ENCODE results near the gene CATSPERE.
A peak's percentile ranks its signal among the peaks of the same experiment; 100 is the strongest.
"Not testable (repeated sequence)": the region's sequence is repeated elsewhere in the genome, so short reads cannot be mapped to it uniquely, and the experiment has no call there.

Gene CATSPERE

DNA sequence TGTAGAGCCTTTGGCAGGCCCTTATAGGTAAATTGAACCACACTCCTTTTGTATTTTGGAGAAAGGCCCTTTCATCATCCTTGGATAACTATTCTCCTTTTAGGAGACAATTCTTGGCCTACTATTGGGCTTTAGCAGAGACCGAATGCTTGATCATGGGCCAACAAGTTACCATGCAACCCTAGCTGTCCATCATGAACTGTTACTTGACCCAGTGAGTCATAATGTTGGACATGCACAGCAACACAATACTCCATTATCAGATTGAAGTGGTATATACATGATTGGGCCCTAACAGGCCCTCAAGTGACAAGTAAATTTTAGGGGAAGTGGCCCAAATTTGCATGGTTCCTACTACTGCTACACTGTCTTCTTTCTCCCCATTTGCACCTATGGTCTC, 84.4 kb downstream of the CATSPERE start:
- no peak for DNase-seq
- no peak for ATAC-seq

GRCh38 chr1:244548558-244549115, 87.6 kb downstream of the CATSPERE start:
- ATAC-seq, result no peak
- DNase-seq, result no peak

DNA sequence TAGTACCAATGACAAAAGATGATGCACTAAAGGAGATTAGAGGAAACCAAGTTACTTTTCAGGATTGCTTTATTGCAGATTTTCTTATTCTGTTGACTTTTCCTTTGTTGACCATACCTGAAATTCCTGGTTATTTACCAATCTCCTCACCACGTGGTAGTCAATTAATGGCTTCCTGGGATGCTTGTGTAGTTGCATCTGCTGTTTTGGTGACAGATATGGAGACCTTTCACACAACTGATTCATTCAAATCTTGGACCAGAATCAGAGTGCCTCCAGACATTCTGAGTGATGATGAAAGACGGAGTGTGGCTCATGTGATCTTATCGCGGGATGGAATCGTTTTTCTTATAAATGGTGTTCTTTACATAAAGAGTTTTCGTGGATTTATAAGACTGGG, 91.3 kb downstream of the CATSPERE start:
- no peak for DNase-seq
- ATAC-seq, result no peak

DNA sequence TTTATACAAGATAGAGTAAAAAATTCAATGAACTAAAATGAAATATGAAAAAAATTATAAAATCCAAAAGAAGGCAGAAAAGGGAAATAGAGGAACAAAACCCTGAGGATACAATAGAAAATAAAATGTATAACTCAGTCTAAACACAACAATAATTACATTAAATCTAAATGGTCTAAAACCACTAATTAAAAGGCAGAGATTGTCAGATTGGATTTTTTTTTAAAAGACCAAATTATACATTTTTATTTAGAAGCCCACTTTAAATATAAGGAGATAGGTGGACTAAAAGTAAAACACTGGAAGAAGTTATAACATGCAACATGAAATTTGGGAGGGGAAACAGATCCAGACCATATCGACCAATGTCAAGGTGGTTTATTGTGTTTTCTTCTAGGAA, 95.2 kb downstream of the CATSPERE start:
- ATAC-seq (no peak), DNase-seq (no peak)

- no peak for ATAC-seq
Measured at GRCh38 chr1:244557565-244557964, 96.5 kb downstream of the CATSPERE start.

DNA sequence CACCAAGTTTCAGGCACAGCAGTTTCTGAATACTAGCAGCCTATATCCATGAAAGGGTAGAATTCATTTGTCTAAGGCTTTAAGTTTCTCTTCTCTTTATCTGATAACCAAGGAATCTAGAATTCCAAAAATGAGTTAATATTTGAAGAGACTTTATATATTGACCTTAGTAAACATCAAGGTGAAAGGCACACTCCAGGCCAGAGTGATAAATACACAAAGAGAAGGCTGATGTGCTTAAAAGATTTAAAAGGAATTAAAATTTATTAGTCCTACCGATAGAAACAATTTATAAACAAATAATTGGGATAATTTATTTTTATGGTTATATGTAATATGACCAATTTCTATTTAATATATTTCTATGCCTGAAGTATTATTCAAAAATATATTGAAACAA, 98.5 kb downstream of the CATSPERE start:
- ATAC-seq (no peak), DNase-seq (no peak)

More at GRCh38 chr1:244557565-244557964, 96.5 kb downstream of the CATSPERE start:
- no peak for DNase-seq

DNA sequence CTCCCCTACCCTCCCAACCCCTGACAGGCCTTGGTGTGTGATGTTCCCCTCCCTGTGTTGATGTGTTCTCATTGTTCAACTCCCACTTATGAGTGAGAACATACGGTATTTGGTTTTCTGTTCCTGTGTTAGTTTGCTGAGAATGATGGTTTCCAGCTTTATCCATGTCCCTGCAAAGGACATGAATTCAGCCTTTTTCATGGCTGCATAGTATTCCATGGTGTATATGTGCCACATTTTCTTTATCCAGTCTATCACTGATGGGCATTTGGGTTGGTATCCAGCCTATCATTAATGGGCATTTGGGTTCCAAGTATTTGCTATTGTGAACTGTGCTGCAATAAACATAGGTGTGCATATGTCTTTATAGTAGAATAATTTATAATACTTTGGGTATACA, 101.8 kb downstream of the CATSPERE start:
- DNase-seq, ATAC-seq: not testable (repeated sequence)

- DNase-seq, result no peak
- ATAC-seq, result no peak
Measured at GRCh38 chr1:244573768-244574167, 112.7 kb downstream of the CATSPERE start.

DNA sequence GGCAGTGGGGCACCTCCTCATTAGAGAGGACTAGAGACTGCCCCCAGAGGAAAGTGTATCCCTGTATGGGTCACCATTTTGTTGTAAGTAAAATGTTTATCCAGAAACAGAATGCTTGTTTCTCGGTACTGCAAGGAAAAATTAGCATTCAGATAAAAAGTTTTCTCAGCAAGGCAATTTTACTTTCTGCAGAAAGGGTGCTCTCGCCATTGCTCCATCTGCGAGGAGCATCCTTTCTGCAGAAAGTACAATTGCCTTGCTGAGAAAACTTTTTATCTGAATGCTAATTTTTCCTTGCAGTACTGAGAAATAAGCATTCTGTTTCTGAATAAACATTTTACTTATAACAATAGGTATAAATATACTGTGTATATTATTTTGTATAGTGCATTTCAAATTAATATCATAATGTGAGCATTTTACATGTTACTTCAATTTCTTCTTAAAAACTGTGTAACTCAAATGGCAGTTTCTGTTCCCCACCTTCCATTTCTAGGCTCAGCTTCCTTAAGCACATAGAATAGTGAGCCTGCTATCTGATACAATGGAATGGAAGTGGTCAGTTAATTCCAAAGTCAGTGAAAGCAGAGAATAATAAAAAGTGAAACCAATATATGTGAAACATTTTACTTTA, 115.3 kb downstream of the CATSPERE start:
- DNase-seq, result no peak
- ATAC-seq, result no peak

GRCh38 chr1:244578205-244578604, 117.1 kb downstream of the CATSPERE start:
- not testable (repeated sequence) for ATAC-seq

DNA sequence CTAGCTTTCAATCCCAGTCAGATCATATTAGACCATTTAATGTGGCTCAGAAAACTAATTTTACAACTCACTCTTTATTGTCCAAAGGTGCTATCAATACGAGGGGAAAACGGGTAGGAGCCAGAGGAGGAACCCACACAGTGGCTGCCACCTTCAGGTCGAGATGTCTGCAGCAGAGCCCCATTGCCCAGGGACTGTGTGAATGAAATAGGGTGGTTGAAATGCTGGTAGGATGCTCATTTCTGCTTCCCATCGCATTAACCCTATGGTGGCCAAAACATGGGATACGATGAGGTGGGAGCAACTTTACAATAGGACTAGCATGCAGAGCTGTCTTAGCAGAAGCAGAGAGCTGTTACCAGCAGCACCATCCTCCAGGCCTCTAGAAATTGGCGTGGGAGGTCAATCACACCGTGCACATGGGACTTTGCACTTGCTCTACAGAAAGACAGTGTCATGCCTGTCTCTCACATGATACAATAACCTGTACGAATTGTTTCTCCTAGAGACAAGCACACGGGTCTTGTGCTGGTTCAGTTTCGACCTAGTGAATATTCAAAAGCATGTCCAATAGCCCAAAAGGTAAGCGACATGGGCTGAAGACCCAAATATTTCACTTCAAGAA, 122.4 kb downstream of the CATSPERE start:
- ATAC-seq (no peak), DNase-seq (no peak)

More at GRCh38 chr1:244578205-244578604, 117.1 kb downstream of the CATSPERE start:
- not testable (repeated sequence) for DNase-seq

GRCh38 chr1:244585867-244586266, 124.8 kb downstream of the CATSPERE start:
- no peak for ATAC-seq
- no peak for DNase-seq

DNA sequence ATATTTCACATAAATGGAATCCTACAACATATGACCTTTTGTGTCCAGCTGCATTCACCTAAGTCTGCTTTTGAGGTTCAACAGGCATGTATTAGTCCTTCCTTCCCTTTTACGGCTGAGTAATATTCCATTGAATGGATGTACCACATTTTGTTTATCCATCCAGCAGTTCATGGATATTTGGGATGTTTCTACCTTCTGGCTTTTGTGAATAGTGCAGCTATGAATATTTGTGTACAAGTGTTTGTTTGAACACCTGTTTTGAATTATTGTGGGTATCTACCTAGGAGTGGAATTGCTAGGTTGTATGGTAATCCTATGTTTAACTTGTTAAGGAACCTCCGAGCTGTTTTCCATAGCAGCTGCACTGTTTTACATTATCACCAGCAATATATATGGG, 129.6 kb downstream of the CATSPERE start:
- no peak for ATAC-seq
- no peak for DNase-seq

DNA sequence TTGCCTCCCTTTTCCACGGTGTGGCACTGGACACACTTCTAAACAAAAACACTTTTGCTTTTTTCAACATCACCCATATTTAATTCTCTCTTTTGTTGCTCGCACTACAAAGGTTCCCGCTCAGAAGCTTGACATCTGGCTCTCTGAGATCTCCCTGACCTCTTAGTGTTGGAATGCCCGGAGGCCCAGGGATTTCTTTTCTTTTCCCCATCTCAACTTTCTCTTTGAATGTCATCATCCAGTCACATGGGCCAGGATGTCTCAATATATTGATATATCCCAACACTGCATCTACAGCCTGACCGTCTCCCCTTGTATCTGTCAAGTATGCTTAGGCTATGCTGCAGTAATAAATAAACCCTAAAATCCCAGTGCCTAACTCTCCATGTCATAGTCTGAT, 137.5 kb downstream of the CATSPERE start:
- DNase-seq, result no peak
- ATAC-seq, result no peak

GRCh38 chr1:244599937-244600350, 138.9 kb downstream of the CATSPERE start:
- ATAC-seq (peak; percentile 95), DNase-seq (peak; percentile 20)

GRCh38 chr1:244601336-244601735, 140.3 kb downstream of the CATSPERE start:
- DNase-seq, result no peak
- ATAC-seq, result no peak

DNA sequence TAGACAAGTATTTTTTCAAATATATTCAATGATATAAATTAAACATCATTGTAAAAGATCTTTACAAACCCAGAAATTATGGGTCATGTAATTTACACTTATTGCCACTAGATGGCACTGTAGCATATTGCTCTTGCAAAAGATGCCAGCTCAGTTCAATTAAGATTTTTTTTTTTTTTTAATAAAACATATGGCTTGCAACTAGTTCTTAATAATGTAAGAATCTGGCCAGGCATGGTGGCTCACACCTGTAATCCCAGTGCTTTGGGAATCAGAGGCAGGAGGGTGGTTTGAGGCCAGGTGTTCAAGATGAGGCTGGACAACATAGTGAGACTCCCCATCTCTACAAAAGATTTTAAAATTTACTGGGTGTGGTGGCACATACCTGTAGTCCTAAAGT, 142.4 kb downstream of the CATSPERE start:
- no peak for DNase-seq
- ATAC-seq, result no peak

DNA sequence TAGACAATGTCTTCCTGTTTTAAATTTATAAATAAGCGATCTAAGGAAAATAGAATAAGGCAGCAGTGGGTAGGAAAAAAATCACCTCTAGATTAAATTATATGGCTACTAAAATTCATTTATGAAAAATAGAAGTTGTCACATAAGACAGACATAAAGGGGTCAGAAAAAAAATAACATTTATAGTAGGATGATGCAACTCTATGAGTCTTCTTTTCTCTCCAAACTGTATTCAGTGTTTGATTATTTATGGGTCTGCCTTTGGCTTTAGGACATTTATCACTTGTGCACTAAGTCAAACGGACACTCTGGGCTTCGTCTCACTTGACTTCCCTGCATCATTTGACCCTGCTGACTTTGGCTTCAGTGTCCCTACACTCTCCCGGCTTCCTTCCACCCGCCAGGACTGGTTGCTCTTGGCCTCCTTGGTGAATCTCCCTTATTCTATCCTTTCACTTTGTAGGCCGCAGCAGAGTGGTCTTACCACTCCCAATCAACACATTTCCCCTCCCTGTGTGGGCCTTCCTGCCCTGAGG, 144.8 kb downstream of the CATSPERE start:
- no peak for DNase-seq
- ATAC-seq, result no peak

- ATAC-seq (no peak), DNase-seq (no peak)
Measured at GRCh38 chr1:244614113-244614836, 153.2 kb downstream of the CATSPERE start.

DNA sequence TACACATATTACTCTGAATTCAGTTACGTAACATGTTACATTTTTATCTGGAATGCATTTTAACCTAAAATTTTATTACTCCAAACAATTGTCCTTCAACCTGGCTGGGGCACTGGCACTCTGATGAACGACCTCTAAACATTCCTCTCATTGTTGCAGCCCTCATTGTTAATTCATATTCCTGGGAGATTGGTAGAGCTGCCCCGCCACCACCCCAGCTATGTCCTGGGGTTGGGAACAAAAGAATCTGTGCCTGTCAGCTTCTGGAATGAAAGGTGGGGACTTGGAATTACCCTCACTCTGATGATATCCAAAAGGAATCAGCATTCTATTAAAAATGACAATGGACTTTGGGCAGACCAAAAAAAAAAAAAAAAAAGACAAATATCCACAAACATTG, 153.8 kb downstream of the CATSPERE start:
- DNase-seq (no peak), ATAC-seq (no peak)

- DNase-seq (no peak), ATAC-seq (no peak)
Measured at GRCh38 chr1:244615301-244615700, 154.2 kb downstream of the CATSPERE start.

- DNase-seq (no peak), ATAC-seq (no peak)
Measured at GRCh38 chr1:244626709-244627108, 165.6 kb downstream of the CATSPERE start.

DNA sequence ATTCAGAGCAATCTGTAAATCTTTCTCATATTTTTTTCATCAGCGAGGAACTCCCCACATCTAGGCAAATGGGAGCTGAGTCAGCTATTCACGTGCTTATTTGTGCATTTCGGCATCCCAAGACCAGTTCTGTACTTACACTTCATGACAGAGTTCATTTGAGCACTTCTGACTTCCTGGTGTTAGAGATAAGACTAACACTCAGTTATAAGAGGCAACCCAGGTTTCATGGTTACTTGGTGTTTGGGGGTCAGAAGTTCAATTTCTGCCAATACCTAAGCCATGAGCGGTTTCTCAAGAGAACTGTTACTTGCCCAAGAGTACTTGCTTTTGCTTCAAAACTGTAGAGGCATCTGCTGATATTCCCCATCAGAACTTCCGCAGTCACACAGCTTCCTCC, 167.7 kb downstream of the CATSPERE start:
- DNase-seq (no peak), ATAC-seq (no peak)
